Fibroblast of skin of right quadriceps (primary cell): ENCODE data around the gene ARMC2.
A peak's percentile ranks its signal among the peaks of the same experiment; 100 is the strongest.
"Not testable (repeated sequence)": the region's sequence is repeated elsewhere in the genome, so short reads cannot be mapped to it uniquely, and the experiment has no call there.

Experiments used
- DNase-seq: peaks from one replicate; pipeline ENCODE4 v3.0.0-alpha.2; 2013

ARMC2 gene, protein sequence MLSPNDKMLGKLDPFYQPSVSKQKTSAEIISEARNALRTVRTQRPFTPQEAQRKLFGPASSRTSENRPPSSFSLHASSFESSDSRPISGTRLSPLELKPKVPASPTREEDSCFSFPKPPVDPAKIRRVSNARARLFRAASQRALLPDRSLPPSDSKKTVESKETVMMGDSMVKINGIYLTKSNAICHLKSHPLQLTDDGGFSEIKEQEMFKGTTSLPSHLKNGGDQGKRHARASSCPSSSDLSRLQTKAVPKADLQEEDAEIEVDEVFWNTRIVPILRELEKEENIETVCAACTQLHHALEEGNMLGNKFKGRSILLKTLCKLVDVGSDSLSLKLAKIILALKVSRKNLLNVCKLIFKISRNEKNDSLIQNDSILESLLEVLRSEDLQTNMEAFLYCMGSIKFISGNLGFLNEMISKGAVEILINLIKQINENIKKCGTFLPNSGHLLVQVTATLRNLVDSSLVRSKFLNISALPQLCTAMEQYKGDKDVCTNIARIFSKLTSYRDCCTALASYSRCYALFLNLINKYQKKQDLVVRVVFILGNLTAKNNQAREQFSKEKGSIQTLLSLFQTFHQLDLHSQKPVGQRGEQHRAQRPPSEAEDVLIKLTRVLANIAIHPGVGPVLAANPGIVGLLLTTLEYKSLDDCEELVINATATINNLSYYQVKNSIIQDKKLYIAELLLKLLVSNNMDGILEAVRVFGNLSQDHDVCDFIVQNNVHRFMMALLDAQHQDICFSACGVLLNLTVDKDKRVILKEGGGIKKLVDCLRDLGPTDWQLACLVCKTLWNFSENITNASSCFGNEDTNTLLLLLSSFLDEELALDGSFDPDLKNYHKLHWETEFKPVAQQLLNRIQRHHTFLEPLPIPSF

DNA sequence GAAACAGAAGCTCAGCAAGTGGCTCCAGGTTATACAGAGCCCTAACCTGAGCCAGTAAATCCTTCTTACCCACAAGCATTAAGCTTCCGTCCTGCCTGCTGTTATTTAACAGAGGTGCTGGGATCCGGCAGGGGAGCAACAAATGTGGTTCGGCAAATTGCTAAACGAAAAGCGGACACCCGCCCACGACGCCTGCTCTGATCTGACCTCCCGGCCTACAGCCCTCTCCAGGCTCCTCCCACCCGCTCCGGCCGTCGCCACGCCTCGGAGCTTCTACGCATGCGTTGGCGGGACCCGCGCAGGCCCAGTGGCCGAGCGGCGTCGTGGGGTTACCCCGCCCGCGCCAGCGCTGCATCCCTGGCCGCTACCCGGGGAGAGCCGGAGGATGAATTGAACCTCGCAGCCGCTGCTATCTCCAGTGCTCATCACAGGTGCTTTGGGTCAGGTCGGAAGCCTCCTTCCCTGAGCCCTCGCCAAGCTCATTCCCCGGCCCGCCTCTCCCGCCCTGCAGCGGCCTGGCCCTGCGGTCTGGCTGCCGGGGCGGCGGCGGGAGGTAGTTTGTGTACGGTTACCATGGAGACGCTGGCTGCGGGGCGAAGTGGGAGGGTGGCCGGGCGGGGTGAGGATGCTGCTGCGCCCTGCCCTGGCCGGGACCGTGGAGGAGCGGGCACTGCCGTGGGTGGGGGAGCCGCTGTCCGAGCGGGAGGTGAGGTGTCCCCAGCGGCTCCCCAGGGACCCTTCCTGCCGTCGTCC, at the start of gene ARMC2:
Gene ARMC2, plus strand, starts transcription at position 307 of the 753 bp plus-strand sequence. CDS start 5,846 bp downstream, outside the sequence.
- peak; percentile 80 for DNase-seq

DNA sequence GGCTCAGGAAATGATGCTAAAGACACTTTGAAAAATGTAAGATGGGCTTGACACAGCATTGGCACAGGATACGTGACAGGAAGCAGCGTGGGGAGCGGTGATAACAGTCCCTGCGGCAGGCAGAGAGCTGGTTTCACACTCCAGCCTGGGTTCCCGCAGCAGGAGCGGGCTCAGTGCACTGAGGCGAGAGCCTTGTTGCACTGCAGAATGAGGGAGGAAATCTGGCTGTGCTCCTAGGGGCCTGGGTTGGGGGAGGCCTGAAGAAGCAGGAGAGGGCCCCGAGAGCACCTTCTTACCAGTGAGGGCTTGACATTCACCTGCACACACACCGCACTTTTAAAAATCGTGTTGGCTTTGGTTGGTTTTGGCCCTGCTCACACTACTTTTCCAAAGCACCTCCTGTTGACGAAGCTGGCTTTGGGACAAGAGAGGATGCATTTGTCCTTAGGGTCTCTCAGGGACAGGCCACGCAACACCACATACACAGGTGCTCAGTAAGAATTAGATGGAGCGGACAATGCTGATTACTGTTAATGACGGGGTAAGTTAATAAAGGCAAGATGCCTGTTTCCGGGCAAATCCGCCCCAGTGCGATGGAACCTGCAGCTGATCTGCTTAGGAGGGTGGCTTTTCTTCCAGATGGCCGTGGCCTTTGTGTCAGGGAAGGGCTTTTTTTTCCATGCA, 49.4 kb upstream of the ARMC2 start:
- DNase-seq = no peak

DNA sequence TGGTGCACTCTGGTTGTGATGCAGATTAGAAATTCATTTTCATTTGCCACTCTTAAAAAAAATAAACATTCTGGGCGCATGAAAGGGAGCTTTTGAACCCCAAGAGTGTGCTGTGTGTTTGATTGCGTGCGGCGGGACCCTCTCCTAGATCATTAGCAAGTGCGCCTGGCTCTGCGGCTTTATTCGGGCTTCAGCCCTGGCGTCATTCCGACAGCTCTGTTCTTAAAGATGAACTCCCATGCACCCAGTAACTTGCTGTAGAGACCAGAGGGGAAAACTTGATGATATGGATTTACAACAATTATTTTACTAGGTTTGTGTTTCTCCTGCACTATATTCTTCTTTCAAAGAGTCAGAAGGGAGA, 48.9 kb upstream of the ARMC2 start:
- DNase-seq = no peak

DNA sequence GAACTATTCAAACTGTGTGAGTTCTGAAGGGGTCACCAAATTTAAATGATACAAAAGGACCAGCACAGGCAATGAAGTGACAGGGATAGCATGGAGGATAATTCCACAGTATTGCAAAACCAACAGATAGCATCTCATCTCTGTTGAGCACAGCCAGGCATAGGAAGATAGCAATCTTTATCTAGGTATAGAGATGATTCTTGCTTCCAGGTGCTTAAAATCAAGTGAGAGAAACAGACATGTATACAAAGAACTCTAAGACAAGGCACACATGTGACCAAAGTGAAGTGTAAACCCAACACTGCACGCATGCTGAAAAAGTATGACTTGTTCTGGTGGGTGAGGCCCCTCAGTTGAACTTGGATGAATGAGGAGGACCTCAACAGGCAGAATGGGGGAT, 48.4 kb upstream of the ARMC2 start:
- DNase-seq = no peak

DNA sequence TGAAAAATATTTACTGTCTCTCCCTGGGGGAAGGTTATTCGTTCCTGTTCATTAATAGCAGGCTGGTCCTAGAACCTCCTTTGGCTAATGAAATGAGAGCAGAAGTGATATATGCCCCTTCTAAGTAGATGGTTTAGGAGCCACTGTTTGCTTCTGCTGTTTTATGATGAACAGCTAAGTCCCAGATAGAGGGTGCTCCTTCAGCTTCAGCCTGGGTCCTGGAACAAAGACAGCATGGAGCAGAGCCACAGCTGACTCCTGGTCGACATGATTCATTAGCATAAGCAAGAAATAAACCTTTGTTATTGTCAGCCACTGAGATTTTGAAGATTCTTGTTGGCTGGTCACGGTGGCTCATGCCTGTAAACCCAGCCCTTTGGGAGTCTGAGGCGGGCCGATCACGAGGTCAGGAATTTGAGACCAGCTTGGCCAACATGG, 47.8 kb upstream of the ARMC2 start:
- DNase-seq = no peak

DNA sequence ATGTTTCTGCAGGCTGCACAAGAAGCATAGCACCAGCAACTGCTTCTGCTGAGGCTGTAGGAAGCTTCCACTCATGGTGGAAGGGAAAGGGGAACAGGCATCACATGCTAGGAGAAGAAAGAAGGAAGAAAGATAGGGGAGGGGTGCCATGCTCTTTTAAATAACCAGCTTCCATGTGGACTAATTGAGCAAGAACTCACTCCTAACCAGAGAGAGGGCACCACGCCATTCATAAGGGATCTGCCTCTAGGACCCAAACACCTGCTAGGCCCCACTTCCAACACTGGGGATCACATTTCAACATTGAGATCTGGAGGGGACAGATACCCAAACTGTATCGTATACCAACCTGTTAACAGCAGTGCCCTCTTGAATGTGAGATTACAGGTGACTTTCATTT, 46.9 kb upstream of the ARMC2 start:
- no peak for DNase-seq

DNA sequence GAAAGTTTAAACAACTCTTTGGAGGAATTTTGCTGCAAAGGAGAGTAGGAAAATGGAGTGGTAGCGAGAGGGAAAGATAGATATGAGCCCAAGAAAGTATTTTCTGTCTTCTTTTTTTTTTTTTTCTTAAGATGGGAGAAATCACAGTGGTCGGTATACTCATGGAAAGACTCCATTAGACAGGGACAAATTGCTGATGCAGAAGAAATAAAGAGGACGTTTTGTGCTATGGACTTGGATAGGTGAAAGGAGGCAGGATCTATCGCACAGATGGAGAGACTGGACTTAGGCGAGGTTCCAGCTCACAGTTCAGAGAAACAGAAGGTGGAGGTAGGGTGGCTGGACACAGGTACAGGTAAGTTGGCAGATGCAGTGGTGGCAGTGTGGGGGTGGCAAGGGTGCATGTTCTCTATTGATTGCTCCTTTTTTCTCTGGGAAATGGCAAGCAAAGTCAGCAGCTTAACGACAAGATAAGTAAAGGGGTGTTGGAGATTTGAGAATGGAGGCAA, 44.2 kb upstream of the ARMC2 start:
- no peak for DNase-seq

DNA sequence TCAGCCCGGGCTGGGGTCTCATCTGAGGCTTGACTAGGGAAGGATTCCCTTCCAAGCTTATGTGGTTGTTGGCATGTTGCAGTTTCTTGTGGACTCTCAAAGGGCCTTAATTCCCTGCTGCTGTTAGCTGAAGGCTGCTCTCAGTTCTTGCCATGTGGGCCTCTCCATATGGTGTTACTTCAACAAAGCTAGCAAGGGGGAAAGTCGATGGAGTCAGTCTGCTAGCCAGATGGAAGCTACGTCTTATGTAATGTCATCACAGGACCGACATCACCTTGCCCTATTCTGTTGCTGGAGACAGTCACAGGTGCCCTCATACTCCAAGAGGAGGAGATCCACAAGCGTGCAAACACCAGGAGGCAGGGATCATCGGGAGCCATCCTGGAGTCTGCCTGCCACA, 43.3 kb upstream of the ARMC2 start:
- no peak for DNase-seq

DNA sequence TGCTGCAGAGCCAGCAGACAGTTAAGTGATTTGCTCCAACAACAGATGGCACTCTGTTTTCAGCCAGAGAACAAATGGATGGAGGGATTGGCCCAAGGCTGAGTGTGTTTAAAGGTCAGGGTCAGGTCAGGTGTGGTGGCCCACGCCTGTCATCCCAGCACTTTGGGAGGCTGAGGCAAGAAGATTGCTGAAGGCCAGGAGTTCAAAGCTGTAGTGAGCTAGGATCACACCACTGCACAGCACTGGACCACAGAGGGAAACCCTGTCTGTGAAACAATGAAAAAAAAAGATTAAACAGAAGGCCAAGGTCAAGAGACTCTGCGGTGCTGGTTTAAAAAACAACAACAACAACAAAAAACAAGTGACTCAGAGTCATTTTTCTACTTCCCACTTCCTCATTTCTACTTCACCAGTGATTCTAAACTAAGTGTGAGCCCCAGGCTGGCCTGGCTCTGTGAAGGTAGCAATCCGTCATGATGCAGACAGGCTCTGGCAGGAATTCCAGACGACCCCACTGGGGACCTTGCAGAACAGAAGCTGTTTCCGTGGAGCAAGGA, 42.5 kb upstream of the ARMC2 start:
- DNase-seq = no peak

DNA sequence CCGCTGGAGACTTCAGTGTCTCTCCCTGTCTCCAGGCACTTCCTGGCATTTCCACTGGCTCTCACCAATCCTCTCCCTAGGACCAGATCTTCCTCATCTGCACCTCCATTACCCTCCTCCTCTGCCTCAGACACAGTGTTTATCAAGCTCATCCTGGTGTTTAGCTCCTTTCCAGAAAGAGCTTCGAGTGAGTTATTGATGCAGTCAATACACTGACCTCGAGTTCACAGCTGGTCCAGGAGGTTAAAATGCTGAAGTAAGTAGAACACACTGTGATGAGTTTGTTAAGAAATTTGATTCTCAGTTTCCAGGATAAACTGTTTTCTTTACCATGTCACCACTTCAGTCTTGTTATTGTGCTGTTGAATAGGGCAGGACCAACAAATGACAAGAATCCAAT, 42.1 kb upstream of the ARMC2 start:
- no peak for DNase-seq

DNA sequence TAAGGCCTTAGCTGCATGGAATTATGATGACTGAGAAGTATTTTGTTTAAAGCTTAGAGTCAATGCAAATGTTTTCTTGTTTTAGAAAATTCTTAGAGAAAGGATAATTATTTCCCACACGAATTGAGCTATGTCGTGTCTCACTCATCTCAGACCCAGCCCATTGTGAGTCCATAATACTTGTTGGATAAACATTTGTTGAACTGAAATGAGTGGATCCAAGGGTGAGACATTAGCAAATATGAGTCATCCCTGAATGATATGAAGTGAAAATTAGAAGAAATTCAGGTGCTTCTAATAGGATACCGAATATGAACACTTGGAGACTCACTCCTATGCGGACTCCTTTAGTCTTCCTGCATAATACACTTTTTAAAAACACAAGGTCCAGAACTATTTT, 41.6 kb upstream of the ARMC2 start:
- DNase-seq = no peak

DNA sequence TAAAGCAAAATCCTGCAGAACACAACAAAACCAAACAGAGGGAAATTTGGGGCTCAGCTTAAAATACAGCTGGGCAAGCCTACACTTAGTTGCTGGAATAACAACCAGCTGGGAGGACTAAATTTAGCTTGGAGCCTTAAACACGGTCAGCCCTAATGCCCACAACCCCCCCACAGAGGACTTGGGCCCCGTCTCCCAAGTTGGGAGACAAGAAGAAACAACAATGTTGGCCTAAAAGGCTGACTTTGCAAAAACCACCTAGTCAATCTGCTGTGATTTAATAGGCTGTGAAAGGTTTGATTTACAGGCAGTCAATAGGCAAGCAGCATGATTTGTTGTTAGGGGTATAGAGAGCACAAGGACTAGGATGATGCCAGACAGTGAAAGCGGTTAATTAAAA, 40.3 kb upstream of the ARMC2 start:
- DNase-seq = no peak

DNA sequence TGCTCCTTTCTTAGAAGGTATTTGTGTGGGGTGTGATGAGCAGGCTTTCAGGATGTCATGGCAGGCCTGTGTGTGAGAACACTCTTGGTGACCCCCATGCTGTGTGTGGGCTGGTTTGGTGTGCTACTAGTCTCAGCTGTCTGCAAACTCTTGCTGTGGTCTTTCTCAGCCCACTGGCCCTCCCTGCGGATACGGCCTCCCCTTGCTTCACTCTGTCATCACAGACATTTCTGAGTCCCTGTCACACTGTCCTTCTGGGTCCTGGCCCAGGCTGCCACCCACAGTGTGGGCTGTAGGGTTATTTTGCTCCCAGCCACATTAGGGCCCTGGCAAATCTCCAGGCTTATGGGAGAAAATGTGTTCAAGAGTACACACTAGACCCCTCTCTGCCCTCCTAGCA, 39.0 kb upstream of the ARMC2 start:
- DNase-seq = no peak

DNA sequence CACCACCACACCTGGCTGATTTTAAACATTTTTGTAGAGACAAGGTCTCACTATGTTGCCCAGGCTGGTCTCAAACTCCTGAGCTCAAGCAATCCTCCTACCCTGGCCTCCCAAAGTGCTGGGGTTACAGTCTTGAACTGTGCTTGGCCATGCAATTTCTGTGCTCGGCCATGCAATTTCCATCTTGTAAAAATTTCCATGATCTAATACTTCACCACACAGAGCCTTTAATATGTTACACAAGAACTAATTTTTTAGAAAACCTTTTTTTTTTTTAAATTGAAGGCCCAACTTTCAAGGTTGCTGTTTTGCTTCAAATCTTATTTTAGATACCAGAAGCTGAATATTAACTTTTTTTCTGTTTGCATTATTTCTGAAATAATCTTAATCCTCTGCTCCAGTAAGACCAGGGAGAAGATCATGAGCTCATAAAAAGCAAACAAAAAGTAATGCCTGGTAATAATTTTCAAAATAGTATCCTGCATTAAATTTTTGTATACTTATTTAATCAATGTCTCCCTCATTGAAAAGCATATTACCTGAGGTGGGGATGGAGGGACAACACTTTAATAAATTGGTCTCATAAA, 38.1 kb upstream of the ARMC2 start:
- DNase-seq = no peak

DNA sequence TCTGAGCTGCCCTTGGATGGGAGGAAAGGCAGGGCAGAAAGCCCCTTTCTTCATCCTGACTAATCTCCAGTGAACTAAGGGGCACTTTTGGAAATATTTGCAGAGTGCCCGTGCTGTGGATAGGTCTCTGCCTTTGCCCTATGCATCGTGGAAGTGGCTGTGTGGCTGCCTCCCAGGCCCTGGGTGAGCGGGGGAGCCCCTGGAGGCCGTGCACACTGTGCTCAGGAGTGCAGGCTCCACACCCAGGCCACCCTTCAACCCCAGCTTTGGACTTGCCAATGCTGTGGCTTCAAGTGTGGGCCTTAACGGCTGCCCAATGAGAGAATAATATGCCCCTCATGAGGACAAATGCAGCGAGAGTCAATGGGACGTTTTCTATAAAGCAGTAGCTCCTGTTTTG, 36.7 kb upstream of the ARMC2 start:
- no peak for DNase-seq

DNA sequence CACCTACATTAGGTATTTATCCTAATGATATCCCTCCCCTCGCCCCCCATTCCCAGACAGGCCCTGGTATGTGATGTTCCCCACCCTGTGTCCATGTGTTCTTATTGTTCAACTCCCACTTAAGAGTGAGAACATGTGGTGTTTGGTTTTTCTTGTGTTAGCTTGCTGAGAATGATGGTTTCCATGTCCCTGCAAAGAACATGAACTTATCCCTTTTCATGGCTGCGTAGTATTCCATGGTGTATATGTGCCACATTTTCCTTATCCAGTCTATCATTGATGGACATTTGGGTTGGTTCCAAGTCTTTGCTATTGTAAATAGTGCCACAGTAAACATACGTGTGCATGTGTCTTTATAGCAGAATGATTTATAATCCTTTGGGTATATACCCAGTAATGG, 35.0 kb upstream of the ARMC2 start:
- not testable (repeated sequence) for DNase-seq

DNA sequence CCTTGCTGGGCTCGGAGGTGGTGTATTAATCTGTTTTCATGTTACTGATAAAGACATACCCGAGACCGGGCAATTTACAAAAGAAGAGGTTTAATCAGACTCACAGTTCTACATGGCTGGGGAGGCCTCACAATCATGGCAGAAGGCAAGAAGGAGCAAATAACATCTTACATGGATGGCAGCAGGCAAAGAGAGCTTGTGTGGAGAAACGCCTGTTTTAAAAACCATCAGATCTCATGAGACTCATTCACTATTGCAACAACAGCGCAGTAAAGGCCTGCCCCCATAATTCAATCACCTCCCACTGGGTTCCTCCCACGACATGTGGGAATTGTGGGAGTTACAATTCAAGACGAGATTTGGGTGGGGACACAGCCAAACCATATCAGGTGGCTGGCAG, 30.9 kb upstream of the ARMC2 start:
- DNase-seq = not testable (repeated sequence)

DNA sequence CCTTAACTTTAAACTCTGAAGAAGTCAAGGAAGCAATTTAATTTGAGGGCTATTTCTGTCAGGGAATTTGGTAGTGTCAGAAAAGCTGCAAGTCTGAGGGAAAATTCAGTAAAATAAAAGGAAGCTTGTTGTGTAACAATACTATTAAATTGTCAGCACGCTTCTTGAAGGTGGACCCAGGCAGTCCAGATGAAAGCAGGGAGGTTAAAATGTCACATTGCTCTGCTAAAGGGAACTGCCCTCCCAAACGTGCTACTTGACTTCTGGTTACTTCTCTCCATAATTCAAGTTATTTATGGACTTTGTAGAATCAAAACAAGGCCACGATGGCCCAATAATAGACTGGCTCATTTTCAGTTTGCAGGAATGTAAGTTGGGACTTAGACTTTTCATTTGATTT, 28.2 kb upstream of the ARMC2 start:
- no peak for DNase-seq

DNA sequence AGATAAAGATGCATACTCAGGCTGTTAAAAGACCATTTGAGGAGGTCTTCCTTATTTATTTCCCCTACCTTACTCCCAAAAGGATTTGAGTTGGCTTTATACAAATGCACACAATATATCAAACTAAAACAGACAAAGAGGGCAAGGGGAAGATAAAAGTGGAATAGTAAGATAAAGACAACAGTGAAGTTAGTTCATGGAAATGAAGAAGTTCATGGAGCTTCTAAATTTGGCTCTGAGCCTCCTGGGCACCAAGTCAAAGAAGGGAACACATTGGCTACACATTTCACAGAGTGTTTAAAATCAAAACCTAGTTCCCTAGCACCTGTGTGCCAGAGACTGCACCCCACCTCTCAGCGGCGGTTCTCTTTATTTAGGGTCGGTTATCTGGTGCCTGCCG, 25.8 kb upstream of the ARMC2 start:
- DNase-seq = no peak

DNA sequence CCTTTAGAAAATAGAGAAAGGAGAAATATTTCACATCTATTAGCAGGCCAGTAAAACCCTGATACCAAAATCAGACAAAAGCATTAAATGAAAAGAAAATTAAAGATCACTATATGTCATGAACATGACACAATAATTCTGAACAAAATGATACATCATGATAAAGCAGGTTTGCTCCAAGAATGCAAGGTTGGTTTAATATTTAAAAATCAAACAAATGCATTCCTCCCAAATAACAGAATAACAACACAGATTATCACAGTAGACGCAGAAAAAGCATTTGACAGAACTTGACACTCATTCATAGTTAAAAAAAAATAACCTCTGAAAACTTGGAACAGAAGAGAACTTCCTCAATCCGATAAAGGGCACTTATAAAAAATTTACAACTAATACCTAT, 22.9 kb upstream of the ARMC2 start:
- DNase-seq = no peak

DNA sequence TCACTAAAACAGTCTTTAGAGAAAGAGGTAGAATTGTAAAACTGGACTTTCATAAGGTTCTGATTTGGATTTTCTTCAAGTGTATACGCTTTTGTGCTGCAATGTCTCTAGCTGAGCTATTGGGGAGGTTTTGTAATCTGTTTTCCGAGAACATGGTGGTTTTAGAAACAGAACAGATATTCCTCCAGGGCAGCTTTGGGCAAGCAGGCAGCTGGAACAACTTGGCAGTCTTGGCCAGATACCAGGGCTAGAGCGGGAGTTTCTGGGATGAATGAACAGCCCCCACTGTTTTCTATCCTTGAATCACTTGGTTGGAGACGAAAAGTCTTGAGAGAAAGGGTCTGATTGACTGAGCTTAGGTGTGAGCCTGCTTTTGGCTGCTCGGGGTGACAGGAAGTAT, 17.1 kb upstream of the ARMC2 start:
- DNase-seq = no peak

DNA sequence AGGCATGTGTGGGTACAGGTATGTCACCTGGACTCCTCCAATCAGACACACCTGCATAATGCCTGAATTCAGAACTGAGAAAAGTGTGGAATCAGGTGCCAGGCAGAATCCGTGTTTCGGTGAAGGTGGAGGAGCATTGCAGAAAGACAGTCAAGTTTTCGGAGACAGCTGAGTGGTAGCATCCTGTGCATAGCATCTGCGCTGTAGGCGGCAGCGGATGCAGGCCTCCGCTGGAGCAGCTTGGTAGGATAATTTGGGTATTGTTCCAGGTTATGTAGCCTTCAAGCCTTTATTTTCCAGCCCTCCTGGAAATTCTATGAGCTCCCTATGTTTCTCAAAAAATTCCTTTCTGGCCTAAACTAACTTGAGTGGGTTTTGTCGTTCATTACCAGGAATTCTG, 15.5 kb upstream of the ARMC2 start:
- DNase-seq = no peak
